Measurements from ENCODE around the gene ASAP3.

The ASAP3 gene

DNA sequence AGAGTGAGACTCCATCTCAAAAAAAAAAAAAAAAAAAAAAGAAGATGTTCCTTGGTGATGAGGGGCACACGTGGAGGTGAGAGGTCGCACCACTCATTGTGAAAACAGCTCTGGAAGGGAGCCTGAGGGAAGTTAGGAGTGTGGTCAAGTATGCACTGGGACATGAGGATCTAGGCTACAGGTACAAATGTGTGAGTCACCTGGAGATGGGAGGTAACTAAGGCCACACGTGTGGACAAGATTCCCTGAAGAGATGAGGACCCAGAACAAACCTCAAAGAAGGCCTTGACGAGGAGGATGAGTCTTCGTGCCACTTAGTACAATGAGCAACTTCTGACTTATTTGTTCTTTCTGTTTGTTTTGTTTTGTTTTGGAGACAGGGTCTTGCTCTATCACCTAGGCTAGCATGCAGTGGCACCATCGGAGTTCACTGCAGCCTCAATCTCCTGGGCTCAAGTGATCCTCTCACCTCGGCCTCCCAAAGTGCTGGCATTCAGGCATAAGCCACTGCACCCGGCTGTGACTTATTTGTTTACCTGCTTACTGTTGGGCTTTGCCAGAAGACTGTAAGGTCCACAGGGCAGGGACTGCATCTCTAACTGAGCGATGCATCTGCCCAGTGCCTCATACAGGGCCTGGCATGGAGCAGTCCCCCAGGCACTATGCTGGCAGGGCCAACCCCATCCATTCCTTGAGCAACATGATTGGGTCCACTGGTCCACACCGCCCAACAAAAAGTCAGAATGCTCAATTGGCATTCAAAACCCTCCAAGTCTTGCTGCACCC, 6.4 kb downstream of the ASAP3 start:
- no peak for DNase-seq

DNA sequence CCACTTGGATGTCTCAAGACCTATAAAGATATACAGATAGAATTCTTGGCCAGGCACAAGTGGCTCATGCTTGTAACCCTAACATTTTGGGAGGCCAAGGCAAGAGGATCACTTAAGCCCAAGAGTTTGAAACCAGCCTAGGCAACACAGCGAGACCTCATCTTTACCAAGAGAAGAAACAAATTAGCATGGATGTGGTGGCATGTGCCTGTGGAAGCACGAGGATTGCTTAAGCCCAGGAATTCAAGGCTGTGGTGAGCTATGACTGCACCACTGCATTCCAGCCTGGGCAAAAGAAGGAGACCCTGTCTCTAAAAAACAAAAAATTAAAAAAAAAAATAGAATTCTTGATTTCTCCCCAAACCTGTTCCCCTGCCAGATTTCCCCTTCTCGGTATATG, 8.3 kb downstream of the ASAP3 start:
- no peak for DNase-seq

DNA sequence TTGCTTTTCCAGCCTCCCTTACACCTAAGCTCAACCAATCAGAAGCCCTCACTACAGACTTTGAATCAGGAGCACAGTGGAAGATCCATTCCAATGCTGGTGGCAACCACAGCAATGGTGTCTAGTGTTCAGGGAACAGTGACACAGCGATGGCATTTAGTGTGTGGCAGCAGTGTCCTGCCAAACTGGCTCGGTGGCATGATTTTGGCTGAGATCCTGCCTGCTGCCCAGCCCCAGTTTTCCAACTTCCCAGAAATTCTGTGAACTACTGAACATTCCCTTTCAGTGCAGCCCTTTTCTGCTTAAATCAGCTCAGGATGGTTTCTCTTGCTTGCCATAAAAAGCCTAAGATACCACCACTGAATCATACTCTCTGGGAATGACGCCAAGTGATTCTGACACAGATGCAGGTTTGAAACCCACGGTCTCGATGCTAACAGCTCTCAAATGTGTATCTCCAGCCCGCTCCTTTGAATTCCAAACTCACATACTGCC, 8.8 kb downstream of the ASAP3 start:
- no peak for DNase-seq

DNA sequence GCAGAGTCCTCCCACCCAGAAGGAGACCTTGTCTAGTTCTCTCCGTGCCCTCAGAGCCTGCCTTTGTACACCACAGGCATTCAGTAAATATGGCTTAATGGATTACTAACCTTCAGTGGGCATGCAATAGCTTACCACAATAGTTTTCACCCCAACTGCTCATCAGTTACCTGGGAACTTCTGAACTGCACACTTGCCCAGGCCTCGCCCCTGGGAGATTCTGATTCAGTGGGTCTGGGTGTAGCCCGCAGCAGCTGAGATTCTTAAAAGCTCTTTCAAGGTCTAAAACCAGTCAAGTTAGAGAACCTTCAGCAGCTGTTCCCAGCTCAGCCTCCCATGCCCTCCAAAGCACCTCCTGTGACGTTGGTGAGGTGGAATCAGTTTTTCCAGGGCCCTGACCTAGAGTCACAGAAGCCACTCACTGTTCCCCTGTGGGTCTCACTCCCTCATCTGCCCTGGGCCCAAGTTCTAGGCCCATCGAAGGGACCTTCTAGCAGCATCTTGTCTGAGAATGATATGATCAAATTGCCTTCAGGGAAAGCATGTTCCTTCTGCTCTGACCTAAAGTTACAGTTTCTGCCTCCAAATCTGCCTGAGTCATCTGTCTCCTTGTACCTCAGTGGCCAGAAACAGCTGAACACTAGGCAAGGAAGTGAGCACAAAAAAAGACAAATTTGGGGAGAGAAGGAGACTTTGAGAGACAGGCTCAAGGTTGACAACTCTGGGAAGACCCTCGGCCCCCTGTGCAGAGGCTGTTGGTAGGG, 10.8 kb downstream of the ASAP3 start:
- no peak for DNase-seq

DNA sequence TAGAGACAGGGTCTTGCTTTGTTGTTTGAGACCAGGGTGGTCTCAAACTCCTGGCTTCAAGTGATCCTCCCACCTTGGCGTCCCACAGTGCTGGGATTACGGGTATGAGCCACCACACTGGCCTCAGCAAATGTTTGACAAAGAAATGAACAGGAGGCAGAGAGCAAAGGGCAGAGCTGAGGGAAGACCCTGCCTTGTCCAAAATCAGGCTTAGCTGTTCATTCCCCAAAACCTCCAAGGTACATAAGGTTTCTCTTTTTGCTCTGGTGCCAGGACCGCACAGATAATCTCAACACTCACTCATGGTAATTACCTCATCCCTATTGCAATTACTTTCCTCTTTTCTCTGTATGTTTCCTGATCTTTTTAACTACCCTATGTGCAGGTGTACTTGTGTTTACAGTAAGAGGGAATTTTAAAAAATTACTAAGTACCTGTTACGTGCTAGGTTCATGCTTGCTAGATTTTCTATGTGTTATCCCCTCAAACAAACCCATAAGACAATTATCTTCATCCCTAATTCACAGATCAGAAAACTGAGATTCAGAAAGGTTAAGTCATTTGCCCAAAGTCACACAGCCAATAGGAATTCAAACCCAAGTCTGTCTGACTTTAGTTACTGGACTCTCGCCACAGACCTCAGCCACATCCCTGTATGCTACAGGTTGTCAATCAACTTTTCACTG, 11.5 kb downstream of the ASAP3 start:
- DNase-seq, result no peak

DNA sequence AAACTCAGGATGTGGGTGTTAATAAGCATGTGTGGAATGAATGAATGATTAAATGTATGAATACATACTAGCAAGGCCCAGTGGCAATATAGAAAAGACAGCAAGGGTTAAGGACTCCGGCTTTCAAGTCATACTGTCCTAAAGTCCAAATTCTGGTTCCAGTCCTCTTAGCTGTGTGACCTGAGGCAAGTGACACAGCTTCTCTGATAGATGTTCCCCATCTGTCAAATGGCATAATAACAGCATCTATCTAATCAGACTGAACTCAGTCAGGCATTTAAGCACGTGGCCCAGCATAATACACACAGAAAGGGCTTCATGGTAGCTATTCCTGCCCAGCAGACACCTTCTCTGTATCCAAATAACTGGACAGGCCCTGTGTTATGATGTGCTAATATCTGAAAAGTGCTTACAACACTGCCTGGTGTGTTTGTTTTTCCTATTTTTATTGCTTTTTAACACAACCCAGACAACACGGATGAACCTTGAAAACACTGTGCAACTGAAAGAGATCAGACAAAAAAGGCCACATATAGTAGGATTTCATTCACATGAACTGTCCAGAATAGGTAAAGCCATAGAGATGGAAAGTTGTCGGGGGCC, 12.4 kb downstream of the ASAP3 start:
- DNase-seq, result no peak

DNA sequence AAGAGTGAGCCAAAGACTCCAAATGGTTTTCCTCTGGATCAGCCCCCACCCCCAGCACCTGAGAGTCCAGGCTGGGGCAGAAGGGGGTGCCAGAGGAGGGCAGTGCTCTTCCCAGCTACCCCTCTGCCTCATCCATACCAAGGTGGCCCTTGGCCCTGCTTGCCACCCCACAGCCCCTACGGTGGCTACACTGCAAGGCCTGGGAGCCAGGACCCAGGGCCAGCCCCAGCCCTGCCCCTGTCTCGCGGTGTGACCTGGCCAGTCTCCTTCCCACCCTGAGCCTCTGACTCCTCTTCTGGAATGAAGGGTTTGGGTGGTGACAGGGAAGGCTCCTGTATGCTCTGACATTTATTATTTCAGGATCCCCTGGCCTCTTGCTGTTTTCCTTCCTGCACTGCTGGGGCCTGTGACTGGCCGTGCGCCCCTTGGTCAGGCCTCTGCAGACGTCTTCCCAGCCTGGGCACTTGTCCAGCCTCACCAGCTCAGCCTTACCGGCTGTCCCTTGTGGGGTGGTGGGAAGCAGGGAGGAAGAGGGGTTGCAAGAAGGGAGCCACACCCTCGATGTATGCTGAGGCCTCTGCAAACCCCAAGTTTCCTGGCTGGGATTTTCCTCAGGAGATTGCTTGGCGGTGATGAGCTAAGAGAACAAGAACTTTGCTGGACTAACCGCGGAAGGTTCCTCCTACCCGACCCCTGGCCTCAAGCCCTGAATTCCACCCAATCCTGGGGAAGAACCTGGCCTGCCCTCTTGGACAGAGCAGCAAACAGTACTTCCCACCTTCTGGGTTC, 13.5 kb downstream of the ASAP3 start:
- no peak for DNase-seq

DNA sequence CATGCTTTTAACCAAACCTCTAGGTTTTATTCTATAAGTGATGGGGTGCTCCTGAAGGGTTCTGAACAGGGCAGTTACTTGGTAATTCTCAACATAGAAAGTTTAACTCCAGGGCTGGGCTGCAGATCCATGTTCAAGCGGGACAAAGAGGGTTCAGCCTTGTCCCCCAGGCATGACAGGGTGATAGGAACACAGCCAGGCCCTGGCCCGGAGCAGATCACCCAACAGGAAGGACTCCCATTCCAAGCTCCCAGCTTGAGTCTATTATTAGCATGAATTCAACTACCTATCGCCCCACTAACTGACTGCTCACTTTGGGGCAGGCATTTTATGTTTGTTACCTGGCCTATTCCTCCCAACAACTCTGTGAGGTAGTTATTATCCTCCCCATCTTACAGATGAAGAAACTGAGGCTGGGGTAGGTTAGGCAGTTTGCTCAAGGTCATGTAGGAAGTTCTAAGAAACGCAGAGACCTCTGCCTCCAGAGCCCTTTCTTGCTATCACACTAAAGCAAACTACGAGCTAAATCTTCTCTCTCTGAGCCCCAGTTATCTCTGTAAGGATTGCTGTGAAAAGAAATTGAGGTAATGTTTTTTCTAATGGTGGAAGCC, 14.5 kb downstream of the ASAP3 start:
- DNase-seq, result no peak

DNA sequence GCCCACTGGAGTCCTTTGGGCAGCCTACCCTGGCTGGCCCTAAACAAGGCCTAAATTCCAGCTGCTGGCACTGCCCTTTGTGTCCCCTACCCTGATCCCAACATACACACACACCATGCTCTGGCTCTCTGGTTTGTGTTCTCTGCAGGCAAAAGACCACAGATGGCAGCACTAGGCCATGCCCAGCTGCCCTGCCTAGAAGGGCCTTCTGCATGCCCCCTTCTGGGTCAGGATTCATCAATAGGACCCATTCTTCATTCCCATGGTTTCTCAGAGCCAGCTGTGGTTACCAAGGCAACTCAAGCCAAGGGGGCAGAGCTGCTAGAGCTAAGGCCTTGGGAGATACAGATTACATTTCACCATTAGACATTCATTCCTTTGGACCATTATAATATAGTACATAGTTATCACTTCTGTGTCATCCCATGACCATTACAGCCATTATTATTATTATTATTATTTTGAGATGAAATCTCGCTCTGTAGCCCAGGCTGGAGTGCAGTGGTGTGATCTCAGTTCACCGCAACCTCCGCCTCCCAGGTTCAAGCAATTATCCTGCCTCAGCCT, 17.5 kb downstream of the ASAP3 start:
- DNase-seq, result no peak

DNA sequence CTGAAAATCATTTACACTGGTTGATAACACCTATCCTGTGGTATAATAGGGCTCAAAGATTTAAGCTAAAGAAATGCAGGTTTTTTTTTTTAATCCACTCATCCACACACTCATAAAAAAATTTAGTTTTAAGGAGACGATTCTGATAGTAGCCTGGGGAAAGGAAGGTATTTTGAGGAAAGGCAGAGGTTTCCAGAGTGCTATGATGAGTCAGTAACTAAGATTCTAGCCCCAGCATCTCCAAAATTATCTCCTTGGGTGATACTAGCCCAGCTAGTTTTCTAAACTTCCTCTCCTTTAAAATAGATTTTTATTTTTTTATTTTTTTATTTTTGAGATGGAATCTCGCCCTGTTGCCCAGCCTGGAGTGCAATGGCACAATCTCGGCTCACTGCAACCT, 20.7 kb downstream of the ASAP3 start:
- DNase-seq, result no peak

DNA sequence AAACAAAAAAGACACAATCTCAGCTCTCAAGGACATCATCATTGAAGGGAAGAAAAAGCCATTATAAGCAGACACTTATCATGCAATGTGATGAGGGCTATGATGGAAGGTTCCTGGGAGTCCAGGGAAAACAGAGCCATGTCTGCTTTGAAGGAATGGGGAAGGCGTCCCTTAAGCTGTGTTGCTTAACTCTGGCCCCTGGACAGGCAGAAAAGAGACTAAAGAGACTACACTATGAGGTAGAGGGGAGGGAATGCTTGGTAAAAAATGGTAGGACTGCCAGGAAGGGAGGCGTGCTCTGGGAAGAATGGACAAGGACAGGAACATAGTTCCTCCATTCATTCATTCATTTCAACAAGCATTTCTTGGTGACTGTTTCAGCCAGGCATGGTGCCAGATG, 21.2 kb downstream of the ASAP3 start:
- no peak for DNase-seq

DNA sequence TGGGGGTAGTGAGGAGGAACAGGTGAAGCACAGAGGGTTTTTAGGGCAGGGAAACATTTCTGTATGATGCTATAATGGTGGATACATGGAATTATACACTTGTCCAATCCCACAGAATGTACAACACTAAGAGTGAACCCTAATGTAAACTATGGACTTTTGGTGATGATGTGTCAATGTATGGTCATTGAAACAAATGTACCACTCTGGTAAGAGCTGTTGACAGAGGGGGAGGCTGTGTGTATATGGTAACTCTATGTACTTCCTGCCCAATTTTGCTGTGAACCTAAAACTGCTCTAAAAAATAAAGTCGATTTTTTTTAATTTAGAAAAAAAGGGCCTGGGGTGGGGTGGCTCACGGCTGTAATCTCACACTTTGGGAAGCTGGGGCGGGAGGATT, 22.9 kb downstream of the ASAP3 start:
- no peak for DNase-seq

DNA sequence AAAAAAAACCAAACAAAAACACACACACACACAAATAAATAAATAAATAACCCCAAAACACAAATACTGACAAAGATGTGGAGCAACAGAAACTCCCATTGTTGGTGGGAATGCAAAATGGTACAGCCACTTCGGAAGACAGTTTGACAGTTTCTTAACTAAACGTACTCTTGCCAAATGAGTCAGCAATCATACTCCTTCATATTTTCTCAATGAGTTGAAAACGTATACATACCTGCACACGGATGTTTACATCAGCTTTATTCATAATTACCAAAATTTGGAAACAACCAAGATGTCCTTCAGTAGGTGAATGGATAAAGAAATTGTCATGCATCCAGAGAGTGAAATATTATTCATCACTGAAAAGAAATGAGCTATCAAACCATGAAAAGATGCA, 23.5 kb downstream of the ASAP3 start:
- no peak for DNase-seq

DNA sequence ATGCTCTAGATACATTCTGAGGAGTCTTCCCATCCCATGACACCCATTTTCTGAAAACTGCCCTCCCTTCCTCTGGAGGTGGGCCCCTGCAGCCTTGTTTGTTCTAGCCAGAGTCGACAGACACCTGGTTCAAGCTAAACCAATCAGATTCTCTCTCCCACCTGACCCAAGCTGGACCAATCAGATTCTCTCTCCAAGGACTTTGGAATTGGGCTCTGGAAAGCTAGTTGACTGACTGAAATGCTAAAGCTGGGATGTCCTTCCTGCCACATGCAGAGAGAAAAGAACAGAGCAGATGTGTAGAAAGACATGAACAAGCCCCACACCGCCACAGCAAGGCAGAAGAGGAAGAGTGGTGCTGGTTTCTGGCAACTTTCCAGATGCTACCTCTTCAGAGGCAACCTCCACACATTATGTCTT, 24.6 kb downstream of the ASAP3 start:
- DNase-seq, result no peak

DNA sequence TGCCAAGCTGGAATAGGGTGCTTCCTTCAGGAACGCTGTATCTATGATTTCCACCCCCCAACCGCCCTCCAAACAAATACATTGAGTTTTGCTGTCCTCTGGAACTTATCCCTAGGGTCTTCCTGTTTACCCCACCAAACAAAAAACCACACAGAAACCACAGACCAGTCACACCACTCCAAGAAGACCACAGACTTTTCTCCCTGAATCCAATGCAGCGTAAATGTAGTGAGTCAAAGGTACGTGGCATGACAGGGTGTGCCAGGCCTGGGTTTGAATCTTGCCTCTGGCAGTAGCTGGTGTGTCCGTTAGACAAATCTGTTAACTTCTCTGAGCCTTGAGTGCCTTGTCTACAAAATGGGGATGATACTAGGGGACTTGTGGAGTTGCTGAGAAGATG, 27.8 kb downstream of the ASAP3 start:
- no peak for DNase-seq

DNA sequence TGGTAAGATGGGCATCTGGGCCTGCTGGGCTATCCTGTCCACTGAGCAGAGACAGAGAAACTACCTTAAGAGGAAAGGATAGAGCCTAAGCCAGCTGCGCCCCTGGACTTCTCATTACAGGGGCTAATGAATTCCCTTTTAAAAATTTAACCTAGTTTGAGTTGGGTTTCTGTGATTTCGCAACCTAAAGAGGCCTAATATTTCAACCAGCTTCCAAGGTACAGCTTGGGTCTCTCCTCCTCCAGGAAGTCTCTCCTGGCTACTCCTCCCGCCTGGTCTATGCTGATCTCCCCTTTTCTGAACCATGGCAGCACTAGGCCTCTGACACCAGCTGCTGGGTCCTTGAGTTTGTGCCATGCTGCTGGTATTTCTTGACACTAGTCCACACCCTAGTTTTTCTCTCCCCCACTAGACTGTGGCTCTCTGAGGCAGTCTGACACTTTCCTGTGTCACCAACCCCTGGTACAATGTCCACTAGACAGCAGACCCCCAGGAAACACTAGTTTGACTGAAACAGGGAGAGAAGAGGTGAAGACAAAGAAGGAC, 30.5 kb downstream of the ASAP3 start:
- DNase-seq, result no peak

DNA sequence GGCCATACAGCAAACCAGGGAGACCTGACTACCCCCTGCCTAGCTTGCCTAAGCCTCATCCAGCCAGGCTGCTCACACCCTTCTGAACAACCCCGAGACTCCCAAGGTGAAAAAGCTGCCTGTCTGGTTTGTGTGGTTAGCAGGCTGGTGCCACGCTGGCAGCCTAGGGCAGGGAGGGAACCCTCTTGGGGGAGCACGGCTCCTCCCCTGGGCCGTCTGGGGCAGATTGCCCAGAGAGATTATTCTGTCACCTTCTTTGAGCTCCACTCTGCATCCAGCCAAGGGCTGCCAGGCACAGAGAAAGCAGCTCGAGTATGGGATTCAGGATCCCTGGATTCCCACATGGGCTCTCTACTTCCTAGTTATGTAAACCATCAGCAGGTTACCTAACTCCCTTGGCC, 32.0 kb downstream of the ASAP3 start:
- peak; percentile 13 for DNase-seq

DNA sequence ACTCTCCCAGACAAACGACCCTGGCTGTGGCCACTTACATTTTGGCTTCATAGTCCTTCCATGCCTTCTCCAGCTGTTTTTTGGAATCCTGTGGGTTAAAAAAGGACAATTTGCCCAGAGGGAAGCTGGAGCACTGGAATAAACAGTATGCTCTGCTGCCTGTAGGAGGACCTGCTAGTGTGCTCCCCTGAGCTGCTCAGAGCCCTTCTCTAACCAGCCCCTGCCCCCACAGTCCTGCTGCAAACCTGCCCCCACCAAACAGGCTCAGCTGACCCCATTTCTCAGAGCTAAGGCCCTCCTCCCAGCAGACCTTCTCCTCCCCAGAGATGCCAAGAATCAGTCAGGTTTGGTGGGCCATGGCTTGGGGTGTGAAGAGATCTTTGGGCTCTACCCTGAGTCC, 32.5 kb downstream of the ASAP3 start:
- no peak for DNase-seq

DNA sequence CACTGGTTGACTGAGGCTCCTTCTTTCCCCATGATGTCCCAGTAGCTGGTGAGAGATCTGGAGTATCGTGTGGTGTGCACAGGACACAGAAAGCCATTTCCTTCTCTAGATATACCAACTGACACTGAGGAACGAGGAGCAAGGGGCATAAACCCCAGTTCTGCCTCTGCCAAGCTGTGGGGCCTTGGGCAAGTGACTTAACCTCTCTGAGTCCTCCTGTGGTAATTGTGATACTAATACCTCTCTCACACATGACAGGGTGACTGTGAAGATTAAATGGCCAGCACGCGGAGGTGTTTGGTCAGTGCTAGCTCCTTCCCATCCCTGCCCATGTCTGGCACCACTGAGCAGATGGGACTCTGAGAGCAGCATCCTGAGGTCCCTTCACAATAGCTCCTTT, 33.1 kb downstream of the ASAP3 start:
- DNase-seq, result no peak

DNA sequence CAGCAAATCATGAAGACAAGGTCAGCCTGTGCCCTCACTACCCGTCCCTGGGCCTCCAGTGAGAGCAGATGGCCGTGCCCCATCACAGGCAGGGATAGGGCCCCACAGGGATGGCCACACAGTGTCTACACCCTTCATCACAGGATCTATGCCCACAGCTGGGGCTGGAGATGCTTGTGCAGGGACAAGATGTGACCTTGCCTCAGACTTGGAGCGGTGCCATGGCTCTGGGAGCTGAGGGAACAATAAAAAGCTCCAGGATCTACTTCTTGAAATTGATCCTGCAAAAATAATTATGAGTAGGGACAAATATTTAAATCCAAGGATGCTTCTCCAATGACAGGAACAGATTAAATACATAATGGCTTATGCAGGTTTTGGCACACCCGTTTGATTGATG, 34.0 kb downstream of the ASAP3 start:
- no peak for DNase-seq

DNA sequence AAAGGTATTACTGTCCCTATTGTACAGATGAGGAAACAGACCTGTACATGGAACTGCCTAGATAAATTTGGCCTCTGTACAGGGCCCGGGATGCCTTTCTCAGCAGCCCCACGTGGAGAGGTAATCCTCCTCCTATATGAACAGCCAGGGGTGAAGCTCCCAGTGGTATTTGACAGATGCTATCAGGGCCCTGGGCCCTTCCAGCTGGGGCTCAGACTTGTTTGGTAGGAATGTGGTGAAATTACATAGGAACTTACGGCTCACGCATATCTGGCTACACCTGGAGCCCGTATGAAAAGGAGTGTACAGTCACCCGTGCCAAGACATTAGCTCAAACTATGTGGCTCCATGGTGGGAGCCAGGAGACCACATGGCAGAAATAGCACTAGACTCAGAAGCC, 34.7 kb downstream of the ASAP3 start:
- no peak for DNase-seq
